NCI-H1694 treated with DMSO at 0.1 percent for 48 hours (cell line): ENCODE data around the gene TBXT.
"Not testable (repeated sequence)": the region's sequence is repeated elsewhere in the genome, so short reads cannot be mapped to it uniquely, and the experiment has no call there.

Experiments used
- DNase-seq: peaks from one replicate; lab custom pipeline; 2025; lab: John Stamatoyannopoulos, UW

The TBXT gene

DNA sequence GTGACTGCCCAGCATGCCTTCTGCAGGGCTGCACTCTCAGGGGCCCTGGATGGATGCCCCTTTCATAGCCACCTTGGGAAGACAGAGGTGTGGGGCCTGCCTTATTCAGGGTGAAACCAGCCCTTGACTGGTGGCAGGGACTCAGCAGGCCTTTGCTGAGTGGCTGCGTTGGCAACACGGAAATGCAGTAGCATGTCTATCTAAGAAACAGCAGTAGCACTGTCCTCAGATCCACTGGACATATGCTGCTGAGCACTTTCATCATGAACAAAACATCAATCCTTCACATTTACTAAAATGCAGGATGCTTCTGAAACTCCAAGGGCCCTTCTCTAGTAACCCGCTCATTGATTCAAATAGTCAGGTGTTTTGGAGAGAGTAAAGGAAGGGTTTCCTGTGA lies 4.9 kb upstream of the TBXT start:
- no peak for DNase-seq

- no peak for DNase-seq
Measured at GRCh38 chr6:166169549-166170421, 2.1 kb upstream of the TBXT start.

GRCh38 chr6:166168616-166169548 lies 1.2 kb upstream of the TBXT start:
- no peak for DNase-seq

DNA sequence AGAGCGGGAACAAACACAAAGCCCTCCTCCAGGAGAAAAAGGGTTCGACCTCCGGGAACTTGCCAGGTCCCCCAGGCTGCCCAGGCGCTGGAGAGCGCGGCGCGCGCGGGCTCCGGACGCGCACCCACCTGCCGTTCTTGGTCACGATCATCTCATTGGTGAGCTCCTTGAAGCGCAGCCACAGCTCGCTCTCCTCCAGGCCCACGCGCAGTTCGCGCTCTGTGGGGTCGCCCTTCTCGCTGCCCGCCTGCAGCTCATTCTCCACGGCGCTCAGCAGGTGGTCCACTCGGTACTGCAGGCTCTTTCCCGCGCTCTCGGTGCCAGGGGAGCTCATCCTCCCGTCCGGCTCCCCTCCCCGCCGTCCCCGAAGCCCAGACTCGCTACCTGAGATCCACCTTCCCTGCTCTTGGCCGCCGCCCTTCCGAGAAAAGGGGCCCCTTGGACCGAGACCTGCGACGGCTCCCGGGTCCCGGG lies 356 bp downstream of the TBXT start:
- DNase-seq, result no peak

DNA sequence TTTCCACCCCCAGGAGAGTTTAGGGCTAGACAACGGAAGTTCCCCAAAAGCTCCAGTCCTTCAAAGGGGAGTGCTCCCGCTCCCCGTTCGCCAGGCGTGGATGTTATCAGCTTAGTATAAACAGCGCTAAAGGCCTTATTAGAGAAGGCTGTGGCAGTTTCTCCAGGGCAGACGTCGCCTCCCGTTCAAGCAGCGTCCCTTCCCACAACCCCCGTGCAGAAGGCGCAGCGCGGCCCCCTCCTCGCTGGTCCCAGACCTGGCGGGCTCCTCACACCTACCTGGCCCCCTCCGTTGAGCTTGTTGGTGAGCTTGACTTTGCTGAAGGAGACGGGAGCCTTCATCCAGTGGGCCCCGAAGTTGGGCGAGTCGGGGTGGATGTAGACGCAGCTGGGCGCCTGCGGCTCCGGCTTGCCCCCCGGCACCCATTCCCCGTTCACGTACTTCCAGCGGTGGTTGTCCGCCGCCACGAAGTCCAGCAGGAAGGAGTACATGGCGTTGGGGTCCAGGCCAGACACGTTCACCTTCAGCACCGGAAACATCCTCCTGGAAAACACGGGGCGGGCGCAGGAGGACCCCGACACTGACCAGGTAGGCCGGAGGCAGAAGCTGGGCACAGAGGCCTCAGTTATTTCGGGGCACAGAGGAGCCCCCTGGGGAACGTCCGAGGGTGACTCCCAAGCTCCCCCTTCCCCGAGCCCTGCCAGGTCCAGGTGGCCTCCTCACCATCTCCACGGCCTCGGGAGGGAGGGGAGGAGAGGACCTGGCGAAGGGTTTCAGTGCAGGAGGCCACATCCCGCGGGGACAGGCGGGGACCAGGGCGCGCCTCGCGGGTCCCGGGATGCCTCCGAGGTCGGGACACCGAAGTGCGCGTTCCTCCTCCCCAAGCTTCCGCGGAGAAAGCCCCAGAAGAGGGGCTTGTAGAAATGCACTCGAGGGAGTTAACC lies 1.1 kb downstream of the TBXT start:
- DNase-seq, result no peak

GRCh38 chr6:166165558-166166313 lies 1.9 kb downstream of the TBXT start:
- DNase-seq, result no peak

- DNase-seq, result no peak
Measured at GRCh38 chr6:166162599-166163342, 4.9 kb downstream of the TBXT start.

DNA sequence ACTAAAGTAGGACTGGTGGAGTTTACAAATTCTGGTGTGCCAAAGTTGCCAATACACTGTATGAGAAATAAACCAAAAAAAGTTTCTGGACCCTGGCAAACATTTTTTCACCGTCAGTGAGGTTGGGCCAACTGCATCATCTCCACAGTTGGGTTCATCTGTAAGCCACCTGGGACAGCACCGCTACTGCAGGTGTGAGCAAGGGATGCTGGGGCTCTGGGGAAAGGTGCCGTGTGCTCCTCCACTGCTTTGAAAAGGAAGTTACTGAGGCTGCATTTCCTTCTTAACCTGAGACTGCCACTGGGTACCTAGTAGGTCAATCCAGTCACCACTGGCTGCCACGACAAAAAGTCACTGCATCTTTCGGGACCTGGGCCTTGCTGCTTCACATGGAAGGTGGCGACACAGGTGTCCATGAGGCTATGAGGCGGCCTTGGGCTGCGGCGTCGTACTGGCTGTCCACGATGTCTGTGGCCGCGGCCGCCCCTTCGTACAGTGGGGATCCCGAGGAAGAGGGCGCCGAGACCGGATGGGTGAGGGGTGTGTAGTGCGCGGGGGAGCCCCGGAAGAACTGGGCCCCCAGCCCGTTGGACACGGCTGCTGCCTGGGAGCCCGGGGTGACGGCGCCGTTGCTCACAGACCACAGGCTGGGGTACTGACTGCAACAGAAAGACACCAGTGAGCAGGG lies 9.6 kb downstream of the TBXT start:
- no peak for DNase-seq

DNA sequence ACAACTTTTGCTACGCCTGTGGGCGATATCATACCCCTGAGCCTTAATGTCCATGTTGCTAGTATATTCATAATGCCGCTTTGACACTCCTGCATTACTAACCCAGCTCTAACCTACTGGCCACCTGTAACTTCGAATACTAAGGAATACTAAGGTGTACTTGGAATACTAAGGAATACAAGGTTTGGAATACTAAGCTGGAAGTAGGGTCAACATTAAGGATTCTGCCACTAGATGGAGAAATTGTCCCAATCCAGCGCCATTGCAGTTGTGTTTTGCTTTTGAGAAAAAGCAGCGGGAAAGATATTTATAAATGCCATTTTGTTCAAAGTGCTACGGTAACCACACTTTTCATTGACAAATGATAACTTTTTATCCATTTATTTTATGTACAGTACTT lies 10.7 kb downstream of the TBXT start:
- no peak for DNase-seq

DNA sequence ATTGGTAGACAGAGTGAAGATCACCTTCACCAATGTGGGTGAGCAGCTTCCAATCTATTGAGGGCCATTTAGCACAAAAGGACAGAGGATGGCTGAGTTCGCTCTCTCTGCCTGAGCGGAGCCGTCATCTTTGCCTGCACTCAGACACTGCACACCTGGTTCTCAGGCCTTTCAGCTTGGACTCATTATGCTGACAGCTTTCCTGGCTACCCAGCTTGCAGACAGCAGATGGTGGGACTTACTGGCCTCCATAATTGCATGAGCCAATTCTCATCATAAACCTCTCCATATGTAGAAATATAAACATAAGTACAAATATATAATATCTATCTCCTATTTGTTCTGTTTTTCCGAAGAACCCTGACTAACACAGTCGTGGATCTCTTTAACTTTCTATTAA lies 13.7 kb downstream of the TBXT start:
- DNase-seq, result no peak

GRCh38 chr6:166152660-166153059 lies 15.0 kb downstream of the TBXT start:
- no peak for DNase-seq

DNA sequence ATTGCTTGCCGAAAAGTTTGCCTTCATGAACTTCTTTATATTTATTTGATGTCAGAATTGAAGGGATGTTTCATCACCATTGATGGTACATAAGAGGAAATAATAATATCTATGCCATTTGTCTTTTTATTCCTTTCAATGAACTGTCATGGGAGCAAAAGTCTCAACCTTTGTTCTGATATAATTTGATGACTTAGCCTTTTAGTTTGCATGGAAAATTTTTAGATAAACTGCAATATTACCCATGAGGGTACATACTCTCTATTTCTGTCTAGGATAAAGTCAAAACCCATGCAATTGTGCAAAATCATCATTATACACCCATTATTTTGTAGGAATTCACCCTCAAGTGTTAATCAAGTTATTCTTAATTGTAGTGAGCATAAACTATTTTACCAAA lies 15.9 kb downstream of the TBXT start:
- DNase-seq, result no peak

- no peak for DNase-seq
Measured at GRCh38 chr6:166145751-166146150, 21.9 kb downstream of the TBXT start.

DNA sequence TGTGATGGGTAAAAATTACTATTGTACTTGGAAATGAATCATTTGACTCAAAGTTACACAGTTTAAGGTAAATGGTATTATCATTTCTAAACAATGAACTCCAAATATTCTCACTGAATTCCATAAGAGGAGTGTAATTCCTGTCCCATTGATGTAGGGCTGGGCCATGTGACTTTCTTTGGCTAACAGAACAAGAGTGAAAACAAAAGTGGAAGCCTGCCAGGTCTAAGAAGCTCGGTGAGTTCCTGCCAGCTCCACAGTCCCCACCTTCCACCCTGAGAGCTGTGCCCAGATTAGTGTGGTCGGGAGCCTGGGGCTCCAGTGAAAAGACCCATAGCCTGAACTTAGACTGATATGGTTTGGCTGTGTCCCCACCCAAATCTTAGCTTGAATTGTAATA lies 24.6 kb downstream of the TBXT start:
- DNase-seq, result no peak

GRCh38 chr6:166127624-166128472 lies 39.8 kb downstream of the TBXT start:
- DNase-seq, result no peak

GRCh38 chr6:166123115-166123514 lies 44.5 kb downstream of the TBXT start:
- not testable (repeated sequence) for DNase-seq

GRCh38 chr6:166121726-166122125 lies 45.9 kb downstream of the TBXT start:
- DNase-seq, result no peak

- no peak for DNase-seq
Measured at GRCh38 chr6:166119116-166119911, 48.3 kb downstream of the TBXT start.
